ENCODE data around the gene HAUS2.
"Not testable (repeated sequence)": the region's sequence is repeated elsewhere in the genome, so short reads cannot be mapped to it uniquely, and the experiment has no call there.

HAUS2 gene

GRCh38 chr15:42548249-42549031 lies at the start of gene HAUS2, which contains the start of gene LRRC57:
Gene HAUS2, plus strand, starts transcription at chr15:42548838. Its CDS starts 35 bp downstream, at chr15:42548873.
Gene LRRC57, minus strand, starts transcription at chr15:42548793. Its CDS starts 359 bp downstream, at chr15:42548434.
- peak; percentile 82 for DNase-seq (ENCODE audit: low read depth)

- no peak for DNase-seq (ENCODE audit: low read depth)
These were observed 48.6 kb upstream of the HAUS2 start for GRCh38 chr15:42499858-42500609.

GRCh38 chr15:42502477-42502876 lies 46.2 kb upstream of the HAUS2 start:
- DNase-seq (ENCODE audit: low read depth): no peak

- DNase-seq (ENCODE audit: low read depth): no peak
These were observed 44.8 kb upstream of the HAUS2 start for GRCh38 chr15:42503825-42504224.

DNA sequence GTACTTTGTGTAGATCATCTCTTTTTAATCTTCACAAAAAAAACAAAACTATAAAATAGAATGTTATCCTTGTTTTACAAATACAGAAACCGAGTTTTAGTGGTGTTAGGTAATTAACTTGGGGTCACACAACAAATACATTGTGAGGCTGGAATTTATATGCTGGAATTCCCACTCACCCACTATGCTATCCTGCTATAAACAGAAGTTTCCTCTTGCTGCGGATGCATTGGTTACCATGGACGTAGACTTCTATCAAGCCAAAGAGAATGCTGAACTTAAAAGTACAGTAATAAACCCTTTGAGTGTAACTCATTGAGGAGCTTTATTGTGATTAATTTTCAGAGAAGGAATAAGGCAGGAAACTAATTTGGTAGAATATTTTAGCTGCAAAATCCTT lies 44.0 kb upstream of the HAUS2 start:
- no peak for DNase-seq (ENCODE audit: low read depth)

- no peak for DNase-seq (ENCODE audit: low read depth)
These were observed 41.1 kb upstream of the HAUS2 start for GRCh38 chr15:42507514-42507913.

DNA sequence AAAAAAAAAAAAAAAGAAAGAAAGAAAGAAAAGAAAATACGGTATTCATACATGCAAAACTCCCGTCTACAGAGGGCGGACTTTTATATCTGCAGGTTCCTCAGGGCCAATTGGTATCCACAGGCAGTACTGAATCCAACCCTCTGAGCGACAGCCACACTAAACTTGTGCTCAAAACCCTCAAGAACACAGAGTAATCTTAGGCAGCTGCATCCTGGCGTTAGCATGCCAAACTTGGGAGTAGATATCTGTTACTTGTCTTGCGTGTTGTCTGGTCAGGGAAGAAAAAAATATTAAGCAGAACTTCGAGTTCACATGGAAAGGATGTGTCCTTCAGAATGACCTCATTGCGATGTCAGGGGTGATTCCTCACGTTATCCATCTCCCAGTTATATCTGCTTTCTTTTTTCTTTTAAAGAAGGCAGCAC lies 40.4 kb upstream of the HAUS2 start:
- no peak for DNase-seq (ENCODE audit: low read depth)

DNA sequence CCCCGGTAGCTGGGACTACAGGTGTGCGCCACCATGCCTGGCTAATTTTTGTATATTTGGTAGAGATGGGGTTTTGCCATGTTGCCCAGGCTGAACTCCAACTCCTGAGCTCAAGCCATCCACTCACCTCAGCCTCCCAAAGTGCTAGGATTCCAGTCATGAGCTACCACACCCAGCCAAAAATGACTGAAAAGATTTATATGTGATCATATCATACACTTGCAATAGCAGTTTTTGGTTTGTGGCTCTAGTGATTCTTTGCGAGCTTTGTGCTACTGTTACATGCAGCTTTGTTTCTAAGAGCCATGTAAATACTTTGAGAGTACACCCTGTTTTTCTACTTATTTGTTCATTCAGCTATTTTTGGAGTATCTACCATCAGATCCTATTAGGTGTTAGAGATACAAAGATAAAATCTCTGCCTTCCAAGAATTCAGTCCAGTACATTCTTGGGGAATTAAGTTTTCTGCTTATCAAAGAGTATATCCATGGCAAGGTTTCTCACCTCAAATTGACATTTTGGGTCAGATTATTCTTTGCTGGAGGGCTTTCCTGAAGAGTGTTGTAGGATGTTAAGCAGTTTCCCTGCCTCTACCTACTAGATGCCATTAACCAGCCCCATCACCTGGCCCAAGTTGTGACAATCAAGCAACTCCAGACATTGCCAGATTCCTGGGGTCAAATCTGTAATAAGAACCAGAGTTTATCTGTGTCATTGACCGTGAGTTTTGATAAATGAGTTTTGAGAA lies 38.2 kb upstream of the HAUS2 start:
- no peak for DNase-seq (ENCODE audit: low read depth)

DNA sequence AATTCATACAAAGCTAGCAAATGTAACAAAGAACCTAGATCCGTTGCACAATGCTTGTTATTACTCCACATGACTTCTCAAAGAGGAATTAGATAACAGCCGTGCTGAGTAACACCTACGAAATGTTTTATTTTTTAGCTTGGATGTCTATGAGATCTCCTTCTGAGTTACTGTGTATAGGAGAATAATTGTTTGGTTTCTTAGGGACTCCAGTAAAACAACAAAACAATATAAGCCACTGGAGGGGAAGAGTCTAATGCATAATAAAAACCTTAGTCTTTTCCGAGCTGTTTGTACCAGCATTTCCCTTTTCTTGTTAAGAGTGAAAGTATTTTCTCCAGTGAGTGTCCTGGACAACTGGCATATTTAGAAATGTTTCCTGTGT lies 37.6 kb upstream of the HAUS2 start:
- no peak for DNase-seq (ENCODE audit: low read depth)

DNA sequence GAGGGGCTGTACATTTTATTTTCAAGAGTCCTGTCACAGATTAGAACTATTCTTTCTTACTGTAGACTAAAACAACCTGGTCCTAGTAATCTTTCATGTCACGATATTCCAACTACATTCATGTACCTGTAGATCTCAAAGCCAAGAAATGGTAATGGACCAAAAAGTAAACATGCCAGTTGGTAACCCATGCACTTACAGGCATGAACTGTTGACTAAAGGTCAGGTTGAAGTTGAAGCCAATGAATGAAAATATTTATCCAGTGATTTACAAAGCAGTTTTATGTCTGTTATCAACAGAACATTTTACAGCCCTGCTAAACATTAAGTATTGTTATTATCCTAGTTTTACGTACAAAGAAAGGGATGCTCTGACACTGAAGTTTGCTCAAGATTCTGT lies 25.3 kb upstream of the HAUS2 start:
- no peak for DNase-seq (ENCODE audit: low read depth)

DNA sequence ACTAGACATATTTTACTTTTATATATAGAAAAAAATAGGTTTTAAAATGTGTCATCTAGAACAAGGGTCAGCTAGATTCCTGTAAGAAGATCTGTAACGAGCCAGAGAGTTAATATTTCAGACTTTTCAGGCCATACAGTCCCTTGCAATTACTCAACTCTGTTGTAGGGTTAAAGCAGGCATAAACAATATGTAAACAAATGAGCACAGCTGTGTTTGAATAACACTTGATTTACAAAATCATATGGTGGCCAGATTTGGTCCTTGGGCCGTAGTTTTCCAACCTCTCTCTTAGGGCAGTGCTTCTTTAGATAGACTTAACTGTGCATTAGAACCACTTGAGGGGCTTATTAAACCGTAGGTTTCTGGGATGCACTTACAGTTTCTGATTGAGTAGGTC lies 19.7 kb upstream of the HAUS2 start:
- no peak for DNase-seq (ENCODE audit: low read depth)

- no peak for DNase-seq (ENCODE audit: low read depth)
These were observed 15.4 kb upstream of the HAUS2 start for GRCh38 chr15:42533246-42533645.

- DNase-seq (ENCODE audit: low read depth): no peak
These were observed 3.6 kb upstream of the HAUS2 start for GRCh38 chr15:42544853-42545629.

GRCh38 chr15:42547918-42548248 lies 755 bp upstream of the HAUS2 start:
- no peak for DNase-seq (ENCODE audit: low read depth)

GRCh38 chr15:42549032-42549491 lies 424 bp downstream of the HAUS2 start:
- DNase-seq (ENCODE audit: low read depth): no peak

DNA sequence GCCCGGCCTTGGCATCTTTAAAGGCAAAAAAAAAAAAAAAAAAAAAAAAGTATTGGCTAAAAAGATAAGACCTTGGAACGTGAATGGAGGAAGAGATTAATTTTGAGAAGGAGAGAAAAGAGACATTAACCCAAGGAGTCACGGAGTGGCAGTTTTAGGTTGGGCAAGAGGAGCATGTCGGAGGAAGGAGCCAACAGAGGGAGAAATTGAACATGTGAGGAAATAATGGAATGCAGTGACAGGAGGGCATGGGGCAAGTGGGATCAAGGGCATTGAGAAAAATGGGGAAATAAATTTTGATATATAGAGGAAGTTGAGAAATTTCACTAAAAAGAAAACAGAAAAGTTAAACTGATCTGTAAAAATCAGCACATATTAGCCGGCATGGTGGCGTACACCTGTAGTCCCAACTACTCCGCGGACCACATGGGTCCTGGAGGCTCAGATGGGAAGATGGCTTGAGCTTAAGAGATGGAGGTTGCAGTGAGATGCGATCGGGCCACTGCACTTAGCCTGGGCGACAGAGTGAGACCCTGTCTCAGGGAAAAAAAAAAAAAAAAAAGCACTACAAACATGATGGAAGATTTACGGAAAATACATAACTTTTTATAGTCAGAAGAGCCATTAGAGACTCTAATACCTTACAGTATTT lies 1.2 kb downstream of the HAUS2 start:
- no peak for DNase-seq (ENCODE audit: low read depth)

- DNase-seq (ENCODE audit: low read depth): no peak
These were observed 4.9 kb downstream of the HAUS2 start for GRCh38 chr15:42553554-42553953.

DNA sequence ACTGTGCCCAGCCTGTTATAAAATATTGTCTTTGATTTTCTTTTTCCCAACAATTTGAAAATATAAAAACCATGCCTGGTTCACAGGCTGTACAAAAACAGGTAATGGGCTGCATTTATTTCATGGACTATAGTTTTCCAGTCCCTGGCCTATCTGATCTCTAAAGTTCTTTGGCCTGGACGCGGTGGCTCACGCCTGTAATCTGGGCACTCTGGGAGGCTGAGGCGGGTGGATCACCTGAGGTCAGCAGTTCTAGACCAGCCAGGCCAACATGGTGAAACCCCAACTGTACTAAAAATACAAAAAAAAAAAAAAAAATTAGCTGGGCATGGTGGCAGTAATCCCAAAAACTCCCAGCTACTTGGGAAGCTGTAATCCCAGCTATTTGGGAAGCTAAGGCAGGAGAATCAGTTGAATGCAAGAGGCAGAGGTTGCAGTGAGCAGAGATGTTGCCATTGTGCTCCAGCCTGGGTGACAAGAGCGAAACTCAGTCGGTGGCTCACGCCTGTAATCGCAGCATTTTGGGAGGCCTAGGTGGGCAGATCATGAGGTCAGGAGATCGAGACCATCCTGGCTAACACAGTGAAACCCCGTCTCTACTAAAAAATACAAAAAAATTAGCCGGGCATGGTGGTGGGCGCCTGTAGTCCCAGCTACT lies 8.0 kb downstream of the HAUS2 start:
- not testable (repeated sequence) for DNase-seq (ENCODE audit: low read depth)

- DNase-seq (ENCODE audit: low read depth): no peak
These were observed 10.1 kb downstream of the HAUS2 start for GRCh38 chr15:42558739-42559138.

DNA sequence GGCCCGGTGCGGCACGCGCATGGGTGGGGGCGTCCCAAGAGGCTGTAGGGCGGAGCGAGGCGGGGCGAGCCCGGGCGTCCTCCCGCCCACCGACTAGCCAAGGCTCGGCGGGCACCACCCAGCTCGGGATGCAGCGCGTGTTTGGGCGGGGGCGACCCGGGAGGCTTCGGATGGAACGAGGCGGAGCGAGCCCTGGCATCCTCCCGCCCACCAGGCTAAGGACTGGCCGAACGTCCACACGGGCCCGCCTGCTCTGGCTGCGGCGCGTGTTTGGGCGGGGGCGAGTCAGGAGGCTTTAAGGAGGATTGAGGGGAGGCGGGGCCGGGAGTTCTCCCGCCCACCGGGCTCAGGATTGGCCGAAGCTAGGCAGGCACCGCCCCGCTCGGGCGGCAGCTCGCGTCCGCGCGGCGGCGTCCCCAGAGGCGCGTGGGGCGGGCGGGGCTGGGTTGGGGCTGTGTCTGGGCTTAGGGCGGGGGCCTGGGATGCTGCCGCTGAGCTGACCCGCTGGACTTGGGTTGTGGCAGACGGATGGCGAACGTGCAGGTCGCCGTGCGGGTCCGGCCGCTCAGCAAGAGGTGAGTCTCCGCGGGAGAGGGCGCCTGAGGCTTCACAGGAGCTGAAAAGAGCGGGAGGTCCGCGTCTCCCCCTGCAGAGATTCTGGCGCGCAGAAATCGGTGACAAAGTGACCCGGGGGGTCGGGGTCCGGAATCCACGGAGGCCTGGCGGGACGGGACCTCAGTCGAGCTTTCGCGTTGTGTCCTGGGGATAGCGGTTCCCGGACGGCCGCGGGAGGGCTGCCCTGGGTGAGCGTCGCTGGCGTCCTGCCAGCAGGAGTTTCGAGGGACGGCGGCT lies 26.8 kb downstream of the HAUS2 start, which contains the start of gene STARD9:
Gene STARD9 (plus strand): TSS at position 419 of the 852 bp plus-strand sequence. CDS start 110 bp downstream, at position 529.
- DNase-seq (ENCODE audit: low read depth): peak; percentile 93
